ENCODE measurements around the gene CCDC178. TPM values are rescaled to one million over a fixed set of nuclear protein-coding genes. Genes with fewer than 3 reads are reported as not detected.

Gene CCDC178
- total RNA-seq, 1 donor: 0.72 TPM

GRCh38 chr18:33099626-33100025 is 340.9 kb downstream of the CCDC178 start:
- no peak overlapping the region for H3K4me3 ChIP-seq (ENCODE audit: low read depth, low read length)
- TF ChIP-seq, protein P1, sequence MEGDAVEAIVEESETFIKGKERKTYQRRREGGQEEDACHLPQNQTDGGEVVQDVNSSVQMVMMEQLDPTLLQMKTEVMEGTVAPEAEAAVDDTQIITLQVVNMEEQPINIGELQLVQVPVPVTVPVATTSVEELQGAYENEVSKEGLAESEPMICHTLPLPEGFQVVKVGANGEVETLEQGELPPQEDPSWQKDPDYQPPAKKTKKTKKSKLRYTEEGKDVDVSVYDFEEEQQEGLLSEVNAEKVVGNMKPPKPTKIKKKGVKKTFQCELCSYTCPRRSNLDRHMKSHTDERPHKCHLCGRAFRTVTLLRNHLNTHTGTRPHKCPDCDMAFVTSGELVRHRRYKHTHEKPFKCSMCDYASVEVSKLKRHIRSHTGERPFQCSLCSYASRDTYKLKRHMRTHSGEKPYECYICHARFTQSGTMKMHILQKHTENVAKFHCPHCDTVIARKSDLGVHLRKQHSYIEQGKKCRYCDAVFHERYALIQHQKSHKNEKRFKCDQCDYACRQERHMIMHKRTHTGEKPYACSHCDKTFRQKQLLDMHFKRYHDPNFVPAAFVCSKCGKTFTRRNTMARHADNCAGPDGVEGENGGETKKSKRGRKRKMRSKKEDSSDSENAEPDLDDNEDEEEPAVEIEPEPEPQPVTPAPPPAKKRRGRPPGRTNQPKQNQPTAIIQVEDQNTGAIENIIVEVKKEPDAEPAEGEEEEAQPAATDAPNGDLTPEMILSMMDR (IDR thresholded peaks at IDR 0.05; ENCODE audit: insufficient read depth, low read length): no peak
- DNase-seq (ENCODE audit: low read depth): no peak

DNA sequence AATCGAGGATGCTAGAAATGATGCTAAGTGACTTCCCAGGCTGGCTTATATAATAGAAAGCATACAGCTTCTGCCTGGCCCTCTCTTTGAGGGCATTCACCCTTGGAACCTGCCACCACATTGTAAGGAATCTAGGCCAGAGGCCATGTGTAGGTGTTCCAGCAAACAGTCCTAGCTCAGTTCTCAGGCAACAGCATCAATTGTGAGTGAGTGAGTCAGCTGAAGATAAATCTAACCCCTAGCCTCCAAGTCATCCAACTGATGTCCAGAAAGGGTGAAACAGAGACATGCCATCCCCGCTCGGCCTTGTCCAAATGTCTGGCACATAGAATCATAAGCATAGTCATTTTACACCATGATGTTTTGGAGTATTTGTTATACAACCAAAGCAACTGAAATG is 343.4 kb downstream of the CCDC178 start:
- no peak overlapping the region for H3K4me3 ChIP-seq (ENCODE audit: low read depth, low read length)
- DNase-seq (ENCODE audit: low read depth): no peak
- TF ChIP-seq, protein P1 (IDR thresholded peaks at IDR 0.05; ENCODE audit: insufficient read depth, low read length): no peak

- TF ChIP-seq, protein P1 (IDR thresholded peaks at IDR 0.05; ENCODE audit: insufficient read depth, low read length): no peak
- no peak for DNase-seq (ENCODE audit: low read depth)
- H3K4me3 ChIP-seq (ENCODE audit: low read depth, low read length): no peak overlapping the region
Measured at GRCh38 chr18:33090461-33090860, 350.1 kb downstream of the CCDC178 start.

DNA sequence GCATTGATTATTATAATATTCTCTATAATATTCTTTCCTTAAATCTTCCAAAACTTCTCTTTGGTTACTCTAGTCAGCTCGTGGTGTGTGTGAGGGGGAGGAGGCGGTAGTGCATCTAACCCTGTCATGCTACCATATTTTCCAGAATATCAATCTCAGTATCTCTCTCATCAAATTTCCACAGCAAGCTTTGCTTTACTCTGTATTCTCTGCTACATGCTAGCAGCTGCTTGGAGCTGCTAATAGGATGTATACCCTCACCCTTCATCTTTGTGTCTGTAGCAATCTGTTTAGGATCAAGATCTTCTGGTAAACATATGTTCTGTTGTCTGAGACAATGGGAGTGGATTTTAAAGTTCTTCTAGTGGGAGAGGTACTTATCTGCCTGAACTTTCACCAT is 363.9 kb downstream of the CCDC178 start:
- no peak for DNase-seq (ENCODE audit: low read depth)
- TF ChIP-seq, protein P1 (IDR thresholded peaks at IDR 0.05; ENCODE audit: insufficient read depth, low read length): no peak
- no peak overlapping the region for H3K4me3 ChIP-seq (ENCODE audit: low read depth, low read length)

- H3K4me3 ChIP-seq (ENCODE audit: low read depth, low read length): no peak overlapping the region
- no peak for DNase-seq (ENCODE audit: low read depth)
- TF ChIP-seq, protein P1 (IDR thresholded peaks at IDR 0.05; ENCODE audit: insufficient read depth, low read length): no peak
Measured at GRCh38 chr18:33074125-33074524, 366.4 kb downstream of the CCDC178 start.

GRCh38 chr18:33062834-33063364 is 377.6 kb downstream of the CCDC178 start:
- no peak overlapping the region for H3K4me3 ChIP-seq (ENCODE audit: low read depth, low read length)
- DNase-seq (ENCODE audit: low read depth): no peak

More at GRCh38 chr18:33062834-33063364, 377.6 kb downstream of the CCDC178 start:
- TF ChIP-seq, protein P1 (IDR thresholded peaks at IDR 0.05; ENCODE audit: insufficient read depth, low read length): no peak
